Ascending aorta (tissue), 2 donors: ENCODE results near the gene RABL3. TPM values are rescaled to one million over a fixed set of nuclear protein-coding genes. Genes with fewer than 3 reads are reported as not detected.
"Not testable (repeated sequence)": the region's sequence is repeated elsewhere in the genome, so short reads cannot be mapped to it uniquely, and the experiment has no call there.

ENCODE experiments used
- DNase-seq, 2 donors: peaks; one replicate each; pipeline ENCODE4 v3.0.0-alpha.2; 2019; ENCODE audit warnings: low spot score in 2 of 2
- H3K27ac ChIP-seq, 2 donors: fragments of 200-600 bp; sonication (generic); one replicate each; pipeline ENCODE4 v1.5.1; 2016 to 2017; ENCODE audit warnings: mild to moderate bottlenecking in 1 of 2
- H3K27me3 ChIP-seq: fragments of 200-600 bp; sonication (generic); one replicate; pipeline ENCODE4 v1.5.1; 2017
- H3K36me3 ChIP-seq, 2 donors: fragments of 200-600 bp; sonication (generic); one replicate each; pipeline ENCODE4 v1.5.1; 2016
- H3K4me1 ChIP-seq, 2 donors: fragments of 200-600 bp; sonication (generic); one replicate each; pipeline ENCODE4 v1.5.1; 2016 to 2017; ENCODE audit warnings: mild to moderate bottlenecking in 1 of 2
- H3K4me3 ChIP-seq, 2 donors: fragments of 200-600 bp; sonication (generic); one replicate each; pipeline ENCODE4 v1.5.1; 2016 to 2017; ENCODE audit warnings: mild to moderate bottlenecking in 1 of 2
- H3K9me3 ChIP-seq, 2 donors: fragments of 200-600 bp; sonication (generic); one replicate each; pipeline ENCODE4 v1.5.1; 2016
- intact Hi-C: fragments of 100-400 bp; cut with DNase I; formaldehyde crosslinking; loops from one replicate; pipeline ENCODE4 v1.15.1; 2023
- total RNA-seq: library from RNA; depleted of rRNA; stranded (reverse); fragments of >200 nt; gene quantifications from one replicate; pipeline ENCODE4 v1.1.0, GENCODE V29; 2016
- TF ChIP-seq, protein P1 (sequence below), 3 experiments: fragments of 200-600 bp in 2 of 3; fragments of 450-650 bp in 1 of 3; sonication (generic) in 2 of 3; IDR thresholded peaks; one replicate each; pipeline ENCODE4 v1.5.1; 2016 to 2019; ENCODE audit warnings: antibody characterized with exemption in 3 of 3, mild to moderate bottlenecking in 1 of 3, moderate library complexity in 1 of 3

The RABL3 gene
- total RNA-seq, 1 donor from 2014 or later, result 3.0 TPM

DNA sequence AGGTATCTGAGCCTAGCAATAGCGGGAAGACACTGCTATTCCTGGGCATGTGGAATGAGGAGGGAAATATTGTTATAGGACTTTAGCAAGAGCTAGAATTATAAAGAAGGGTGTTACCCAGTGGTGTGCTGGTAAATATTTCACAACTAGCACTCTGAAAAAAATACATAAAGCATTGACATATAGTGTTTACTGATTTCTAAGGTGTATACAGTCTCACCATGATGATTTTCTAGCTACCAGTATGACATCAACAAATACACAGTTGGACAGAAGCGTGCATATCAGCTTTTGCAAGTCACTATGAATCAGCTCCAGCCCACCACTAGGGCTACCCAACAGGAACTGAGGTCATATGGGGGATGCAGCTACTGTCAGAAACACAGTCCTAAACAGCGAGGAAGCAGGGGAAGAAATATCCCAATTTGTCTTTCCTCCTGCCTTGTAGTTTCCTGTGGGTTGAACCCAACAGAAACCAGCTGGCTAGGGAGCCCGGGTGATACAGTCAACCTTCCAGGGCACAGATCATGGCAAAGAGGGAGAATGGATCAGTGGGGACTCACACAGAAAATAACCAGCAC is 99.9 kb downstream of the RABL3 start:
- Histone ChIP-seq H3K36me3 (no peaks in the 10 kb centered on the region), H3K4me3 (no peak overlapping the region), H3K27ac (no peak overlapping the region), H3K27me3 (no peaks in the 10 kb centered on the region), H3K9me3 (no peaks in the 10 kb centered on the region), H3K4me1 (no peaks in the 10 kb centered on the region)
- intact Hi-C loops, result no loop called here
- DNase-seq, result no peak
- TF ChIP-seq, protein P1, sequence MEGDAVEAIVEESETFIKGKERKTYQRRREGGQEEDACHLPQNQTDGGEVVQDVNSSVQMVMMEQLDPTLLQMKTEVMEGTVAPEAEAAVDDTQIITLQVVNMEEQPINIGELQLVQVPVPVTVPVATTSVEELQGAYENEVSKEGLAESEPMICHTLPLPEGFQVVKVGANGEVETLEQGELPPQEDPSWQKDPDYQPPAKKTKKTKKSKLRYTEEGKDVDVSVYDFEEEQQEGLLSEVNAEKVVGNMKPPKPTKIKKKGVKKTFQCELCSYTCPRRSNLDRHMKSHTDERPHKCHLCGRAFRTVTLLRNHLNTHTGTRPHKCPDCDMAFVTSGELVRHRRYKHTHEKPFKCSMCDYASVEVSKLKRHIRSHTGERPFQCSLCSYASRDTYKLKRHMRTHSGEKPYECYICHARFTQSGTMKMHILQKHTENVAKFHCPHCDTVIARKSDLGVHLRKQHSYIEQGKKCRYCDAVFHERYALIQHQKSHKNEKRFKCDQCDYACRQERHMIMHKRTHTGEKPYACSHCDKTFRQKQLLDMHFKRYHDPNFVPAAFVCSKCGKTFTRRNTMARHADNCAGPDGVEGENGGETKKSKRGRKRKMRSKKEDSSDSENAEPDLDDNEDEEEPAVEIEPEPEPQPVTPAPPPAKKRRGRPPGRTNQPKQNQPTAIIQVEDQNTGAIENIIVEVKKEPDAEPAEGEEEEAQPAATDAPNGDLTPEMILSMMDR (IDR thresholded peaks at IDR 0.05), result no peak

DNA sequence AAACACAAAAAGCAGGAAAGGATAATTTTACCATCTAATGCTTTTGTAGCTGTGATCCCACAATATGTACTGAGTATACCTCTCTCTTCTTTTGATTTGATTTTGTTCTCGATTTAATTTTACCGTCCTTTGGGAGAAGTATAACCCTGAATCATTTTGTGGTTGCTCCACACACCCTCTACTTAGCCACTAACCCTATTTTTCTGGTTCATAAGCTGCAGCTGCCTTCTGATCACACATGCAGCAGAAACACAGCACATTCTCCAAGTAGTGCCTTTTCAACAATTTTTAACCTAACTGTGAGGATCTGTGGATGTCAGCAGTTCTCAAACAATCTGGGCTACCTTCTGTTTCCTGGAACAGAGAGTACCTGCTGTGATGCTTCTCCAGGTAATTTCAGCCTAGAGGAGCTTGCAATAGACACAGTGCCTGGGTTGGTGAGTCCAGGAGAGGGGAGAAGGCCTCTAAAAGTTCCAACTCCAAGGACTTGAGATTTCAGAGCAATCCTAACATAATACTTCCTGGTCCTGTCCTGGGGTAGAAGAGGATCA is 100.5 kb downstream of the RABL3 start:
- Histone ChIP-seq H3K4me1 (no peaks in the 10 kb centered on the region), H3K36me3 (no peaks in the 10 kb centered on the region), H3K27me3 (no peaks in the 10 kb centered on the region), H3K9me3 (no peaks in the 10 kb centered on the region), H3K4me3 (no peak overlapping the region), H3K27ac (no peak overlapping the region)
- intact Hi-C loops, result no loop called here
- no peak for DNase-seq
- TF ChIP-seq, protein P1 (IDR thresholded peaks at IDR 0.05), result no peak

DNA sequence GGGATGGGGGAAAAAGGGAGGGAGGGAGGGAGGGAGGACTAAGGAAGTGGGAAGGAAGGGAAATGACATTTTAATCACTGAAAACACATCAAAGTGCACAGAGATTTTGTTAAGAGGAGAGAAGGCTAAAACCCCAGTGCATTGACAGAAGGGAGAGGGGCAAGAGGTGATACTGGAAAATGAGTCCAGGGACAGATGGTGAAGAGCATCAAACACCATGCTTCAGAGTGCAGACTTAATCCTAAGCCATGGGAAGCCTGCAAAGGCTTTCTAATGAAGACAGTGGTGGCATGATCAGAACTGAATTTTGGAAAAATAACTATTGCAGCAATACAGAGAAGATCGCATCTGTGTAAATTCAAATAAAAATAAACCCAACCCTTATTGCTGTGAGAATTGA is 102.1 kb downstream of the RABL3 start:
- H3K36me3 ChIP-seq, result no peaks in the 10 kb centered on the region
- H3K4me1 ChIP-seq, result no peaks in the 10 kb centered on the region
- H3K9me3 ChIP-seq, result no peaks in the 10 kb centered on the region
- H3K4me3 ChIP-seq, result no peak overlapping the region
- TF ChIP-seq, protein P1 (IDR thresholded peaks at IDR 0.05), result no peak
- no peak overlapping the region for H3K27ac ChIP-seq
- no peaks in the 10 kb centered on the region for H3K27me3 ChIP-seq
- intact Hi-C loops, result no loop called here
- no peak for DNase-seq

DNA sequence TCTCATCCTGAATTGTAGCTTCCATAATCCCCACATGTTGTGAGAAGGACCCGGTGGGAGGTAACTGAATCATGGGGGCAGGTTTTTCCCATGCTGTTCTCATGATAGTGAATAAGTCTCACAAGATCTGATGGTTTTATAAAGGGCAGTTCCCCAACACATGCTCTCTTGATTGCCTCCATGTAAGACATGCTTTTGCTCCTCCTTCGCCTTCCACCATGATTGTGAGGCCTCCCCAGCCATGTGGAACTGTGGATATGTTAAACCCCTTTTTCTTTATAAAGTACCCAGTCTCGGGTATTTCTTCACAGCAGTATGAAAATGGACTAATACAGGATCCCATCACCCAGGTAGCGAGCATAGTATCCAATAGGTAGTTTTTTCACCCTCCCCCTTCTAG is 103.5 kb downstream of the RABL3 start:
- H3K4me3 ChIP-seq, H3K27ac ChIP-seq, H3K27me3 ChIP-seq, H3K36me3 ChIP-seq, H3K9me3 ChIP-seq, intact Hi-C loops, DNase-seq, H3K4me1 ChIP-seq: not testable (repeated sequence)

DNA sequence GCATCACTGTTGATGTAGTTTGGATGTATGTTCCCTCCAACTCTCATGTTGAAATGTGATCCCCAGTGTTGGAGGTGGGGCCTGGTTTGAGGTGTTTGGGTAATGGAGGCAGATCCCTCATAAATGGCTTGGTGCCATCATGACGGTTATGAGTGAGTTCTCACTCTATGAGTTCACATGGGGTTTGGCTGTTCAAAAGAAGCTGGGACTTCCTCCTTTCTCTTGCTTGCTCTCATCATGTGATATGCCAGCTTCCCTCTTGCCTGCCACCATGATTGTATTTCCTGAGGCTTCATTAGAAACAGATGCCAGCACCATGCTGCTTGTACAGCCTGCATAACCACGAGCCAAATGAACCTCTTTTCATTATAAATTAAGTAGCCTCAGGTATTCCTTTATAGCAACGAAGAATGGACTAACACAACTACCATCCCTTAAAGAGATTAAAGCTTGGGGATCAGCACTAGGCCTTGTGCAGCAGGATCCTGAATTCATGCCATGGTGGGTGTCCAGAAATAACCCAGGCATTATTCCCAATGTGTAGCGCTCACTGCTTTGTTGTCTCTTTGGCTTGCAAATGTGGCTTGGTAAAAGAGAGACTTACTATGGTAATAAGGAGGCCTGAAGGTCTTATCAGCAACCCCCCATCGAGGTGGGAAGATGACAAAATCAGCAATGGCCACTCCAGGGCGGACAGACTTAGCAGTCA is 104.3 kb downstream of the RABL3 start:
- Histone ChIP-seq H3K27me3 (no peaks in the 10 kb centered on the region), H3K4me3 (no peak overlapping the region), H3K36me3 (no peaks in the 10 kb centered on the region), H3K4me1 (no peaks in the 10 kb centered on the region), H3K9me3 (no peaks in the 10 kb centered on the region), H3K27ac (no peak overlapping the region)
- intact Hi-C loops, result no loop called here
- TF ChIP-seq, protein P1 (IDR thresholded peaks at IDR 0.05), result no peak
- no peak for DNase-seq

DNA sequence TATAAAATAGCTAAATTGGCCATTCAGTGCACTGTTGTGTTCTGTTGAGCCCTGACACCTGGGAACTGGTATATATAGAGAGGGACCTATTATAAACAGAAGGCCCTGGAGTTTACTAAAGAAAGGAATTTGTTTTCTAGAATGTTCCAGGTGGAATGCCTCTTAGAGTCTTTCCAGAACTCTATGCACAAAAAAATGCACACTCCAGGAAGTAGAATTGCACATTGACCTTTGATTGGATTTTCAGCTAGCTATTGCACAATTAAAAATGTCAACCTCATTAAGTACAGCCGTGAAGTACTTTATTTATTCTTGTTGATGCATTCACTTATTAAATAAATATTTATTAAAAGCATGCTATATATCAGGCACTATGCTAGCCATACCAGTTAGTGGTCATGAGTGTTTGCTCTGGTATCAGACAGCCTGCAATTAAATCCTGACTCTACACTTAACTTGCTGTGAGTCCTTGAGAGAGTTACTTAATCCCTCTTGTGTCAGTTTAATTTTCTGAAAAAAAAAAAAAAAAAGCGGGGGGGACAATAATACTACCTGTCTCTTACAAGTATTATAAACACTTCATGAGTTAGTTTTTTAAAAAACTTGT is 105.4 kb downstream of the RABL3 start:
- intact Hi-C loops, result no loop called here
- TF ChIP-seq, protein P1 (IDR thresholded peaks at IDR 0.05), result no peak
- Histone ChIP-seq H3K4me3 (no peak overlapping the region), H3K9me3 (no peaks in the 10 kb centered on the region), H3K27ac (no peak overlapping the region), H3K4me1 (no peaks in the 10 kb centered on the region), H3K27me3 (no peaks in the 10 kb centered on the region), H3K36me3 (no peaks in the 10 kb centered on the region)
- no peak for DNase-seq
